ENCODE data around the gene CD81. TPM values are rescaled to one million over a fixed set of nuclear protein-coding genes. Genes with fewer than 3 reads are reported as not detected.

The CD81 gene
- total RNA-seq, 1 experiment from 2014 or later = 416 TPM

DNA sequence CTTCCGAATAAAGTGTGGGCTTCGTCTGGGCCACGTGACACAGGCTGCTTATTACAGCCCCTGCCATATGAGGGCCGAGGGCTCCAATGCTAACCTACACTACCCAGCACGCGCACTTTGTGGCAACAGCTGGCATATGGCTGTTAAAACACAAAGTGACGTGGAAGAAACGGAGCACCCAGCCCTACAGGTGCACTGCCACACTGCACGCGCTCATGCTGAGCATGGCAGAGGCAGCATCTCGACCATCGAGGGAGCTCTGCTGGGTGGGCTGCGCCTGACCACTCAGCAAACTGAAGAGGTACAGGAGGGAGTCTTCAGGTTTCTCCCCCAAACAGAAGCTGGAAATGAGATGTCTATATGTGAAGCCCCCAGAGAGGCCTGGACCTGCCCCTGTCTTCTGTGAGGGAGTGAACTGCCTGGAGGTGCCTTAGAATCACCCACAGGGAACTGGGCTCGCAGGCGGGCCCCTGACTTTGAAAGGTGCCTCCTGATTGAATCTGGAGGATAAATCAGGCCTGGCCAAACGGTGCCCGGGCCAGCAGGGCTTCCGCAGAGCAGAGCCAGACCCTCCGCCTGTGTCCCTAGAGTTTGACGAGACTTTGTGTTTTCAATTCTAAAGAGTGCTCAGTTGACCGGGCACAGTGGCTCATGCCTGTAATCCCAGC is 41.7 kb downstream of the CD81 start:
- ATAC-seq (no peak), DNase-seq (ENCODE audit: low read depth, low spot score) (no peak)
- ChIA-PET POLR2A (interaction anchor here (1.6 kb wide), 1 partner anchor 41 kb away, joined by 8 read pairs; no protein-coding TSS in a partner anchor), CTCF (interaction anchor here (0.6 to 6.3 kb wide), 17 partner anchors 10 to 233 kb away, joined by 3 to 102 read pairs (median 6); partner anchors contain the start of genes C11orf21, TSPAN32 and TSSC4)
- intact Hi-C loops (cut with micrococcal nuclease; ENCODE audit: unreplicated experiment) = loop anchor here (1.0 kb wide), 1 partner anchor 114 kb away; no protein-coding TSS in a partner anchor
- no peaks in the 10 kb centered on the region for H3K9me3 ChIP-seq (ENCODE audit: control insufficient read depth, insufficient read depth, low read depth, low read length)
- H3K27me3 ChIP-seq (ENCODE audit: control insufficient read depth, insufficient read depth, low read length) = no peaks in the 10 kb centered on the region
- no peak overlapping the region for H3K4me3 ChIP-seq (ENCODE audit: low read depth in 2 of 2, low read length in 2 of 2)
- no TSS peak for BruUV-seq (replicated peaks)
- in situ Hi-C loops (cut with HindIII; ENCODE audit: low pct_unique_long_range_greater_than_20kb, low sequenced_read_pairs) = no loop called here
- H3K27ac ChIP-seq (ENCODE audit: low read length) = no peak overlapping the region
- TF ChIP-seq SIN3A (IDR thresholded peaks at IDR 0.05; ENCODE audit: borderline replicate concordance, insufficient read depth, low read depth, low read length) (no peak), POLR2AphosphoS5 (IDR thresholded peaks at IDR 0.05; ENCODE audit: low read depth, low read length) (no peak), TCF7L2 (IDR thresholded peaks at IDR 0.05; ENCODE audit: low read depth, low read length) (no peak)
- TF ChIP-seq, protein P1, sequence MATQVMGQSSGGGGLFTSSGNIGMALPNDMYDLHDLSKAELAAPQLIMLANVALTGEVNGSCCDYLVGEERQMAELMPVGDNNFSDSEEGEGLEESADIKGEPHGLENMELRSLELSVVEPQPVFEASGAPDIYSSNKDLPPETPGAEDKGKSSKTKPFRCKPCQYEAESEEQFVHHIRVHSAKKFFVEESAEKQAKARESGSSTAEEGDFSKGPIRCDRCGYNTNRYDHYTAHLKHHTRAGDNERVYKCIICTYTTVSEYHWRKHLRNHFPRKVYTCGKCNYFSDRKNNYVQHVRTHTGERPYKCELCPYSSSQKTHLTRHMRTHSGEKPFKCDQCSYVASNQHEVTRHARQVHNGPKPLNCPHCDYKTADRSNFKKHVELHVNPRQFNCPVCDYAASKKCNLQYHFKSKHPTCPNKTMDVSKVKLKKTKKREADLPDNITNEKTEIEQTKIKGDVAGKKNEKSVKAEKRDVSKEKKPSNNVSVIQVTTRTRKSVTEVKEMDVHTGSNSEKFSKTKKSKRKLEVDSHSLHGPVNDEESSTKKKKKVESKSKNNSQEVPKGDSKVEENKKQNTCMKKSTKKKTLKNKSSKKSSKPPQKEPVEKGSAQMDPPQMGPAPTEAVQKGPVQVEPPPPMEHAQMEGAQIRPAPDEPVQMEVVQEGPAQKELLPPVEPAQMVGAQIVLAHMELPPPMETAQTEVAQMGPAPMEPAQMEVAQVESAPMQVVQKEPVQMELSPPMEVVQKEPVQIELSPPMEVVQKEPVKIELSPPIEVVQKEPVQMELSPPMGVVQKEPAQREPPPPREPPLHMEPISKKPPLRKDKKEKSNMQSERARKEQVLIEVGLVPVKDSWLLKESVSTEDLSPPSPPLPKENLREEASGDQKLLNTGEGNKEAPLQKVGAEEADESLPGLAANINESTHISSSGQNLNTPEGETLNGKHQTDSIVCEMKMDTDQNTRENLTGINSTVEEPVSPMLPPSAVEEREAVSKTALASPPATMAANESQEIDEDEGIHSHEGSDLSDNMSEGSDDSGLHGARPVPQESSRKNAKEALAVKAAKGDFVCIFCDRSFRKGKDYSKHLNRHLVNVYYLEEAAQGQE (IDR thresholded peaks at IDR 0.05; ENCODE audit: insufficient read depth in 1 of 2, low read depth in 2 of 2, low read length in 1 of 2) = no peak
- TF ChIP-seq, protein P2, sequence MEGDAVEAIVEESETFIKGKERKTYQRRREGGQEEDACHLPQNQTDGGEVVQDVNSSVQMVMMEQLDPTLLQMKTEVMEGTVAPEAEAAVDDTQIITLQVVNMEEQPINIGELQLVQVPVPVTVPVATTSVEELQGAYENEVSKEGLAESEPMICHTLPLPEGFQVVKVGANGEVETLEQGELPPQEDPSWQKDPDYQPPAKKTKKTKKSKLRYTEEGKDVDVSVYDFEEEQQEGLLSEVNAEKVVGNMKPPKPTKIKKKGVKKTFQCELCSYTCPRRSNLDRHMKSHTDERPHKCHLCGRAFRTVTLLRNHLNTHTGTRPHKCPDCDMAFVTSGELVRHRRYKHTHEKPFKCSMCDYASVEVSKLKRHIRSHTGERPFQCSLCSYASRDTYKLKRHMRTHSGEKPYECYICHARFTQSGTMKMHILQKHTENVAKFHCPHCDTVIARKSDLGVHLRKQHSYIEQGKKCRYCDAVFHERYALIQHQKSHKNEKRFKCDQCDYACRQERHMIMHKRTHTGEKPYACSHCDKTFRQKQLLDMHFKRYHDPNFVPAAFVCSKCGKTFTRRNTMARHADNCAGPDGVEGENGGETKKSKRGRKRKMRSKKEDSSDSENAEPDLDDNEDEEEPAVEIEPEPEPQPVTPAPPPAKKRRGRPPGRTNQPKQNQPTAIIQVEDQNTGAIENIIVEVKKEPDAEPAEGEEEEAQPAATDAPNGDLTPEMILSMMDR (IDR thresholded peaks at IDR 0.05) = no peak
- H3K36me3 ChIP-seq (ENCODE audit: control insufficient read depth, insufficient read depth, low read length) = no peaks in the 10 kb centered on the region
- peaks cover 7% of the 10 kb centered on the region; the same call in 1 of the 2 replicates for H3K4me1 ChIP-seq (ENCODE audit: control insufficient read depth, insufficient read depth, low read length)

DNA sequence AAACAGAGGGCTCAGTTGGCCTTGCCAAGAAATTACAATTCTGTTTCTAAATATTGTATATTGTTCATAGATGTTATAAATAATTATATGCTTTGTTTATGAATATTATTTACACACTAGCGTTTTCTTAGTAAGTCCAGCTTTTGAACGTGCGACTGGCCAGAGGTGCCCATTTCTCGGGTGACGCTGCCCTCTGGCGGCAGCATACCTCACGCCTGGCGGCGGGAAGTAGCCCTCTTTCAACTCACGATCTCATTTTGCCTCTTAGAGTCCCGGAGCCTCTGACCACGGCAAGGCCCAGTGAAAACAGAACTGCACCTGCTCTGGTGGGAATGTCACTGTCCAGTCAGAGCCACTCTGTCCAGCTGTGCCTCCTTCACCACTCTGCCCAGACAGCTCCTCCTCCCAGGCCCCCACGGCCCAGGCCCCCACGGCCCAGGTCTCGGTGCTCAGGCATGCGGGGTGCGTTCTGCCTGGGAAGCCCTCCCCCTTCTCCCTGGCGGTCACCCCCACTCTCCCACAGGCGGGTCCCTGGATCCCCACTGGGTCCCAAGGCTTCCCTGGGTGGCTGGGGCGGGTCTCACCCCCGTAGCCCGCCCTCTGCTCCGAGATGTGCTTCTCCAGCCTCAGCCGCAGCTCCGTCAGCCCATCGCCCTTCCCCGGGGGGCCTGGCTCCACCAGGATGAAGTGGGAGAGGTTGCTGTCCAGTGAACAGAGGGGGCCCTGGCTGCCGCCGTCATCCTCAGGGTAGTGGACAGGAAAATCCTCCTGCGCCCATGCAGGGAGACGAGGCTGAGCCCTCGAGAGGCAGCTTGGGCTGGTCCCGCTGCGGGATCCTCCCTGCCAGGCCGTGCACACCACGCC is 42.8 kb downstream of the CD81 start:
- DNase-seq (ENCODE audit: low read depth, low spot score) (peak; percentile 78), ATAC-seq (peak; percentile 74)
- peaks cover 7% of the 10 kb centered on the region; the same call in 1 of the 2 replicates for H3K4me1 ChIP-seq (ENCODE audit: control insufficient read depth, insufficient read depth, low read length)
- H3K4me3 ChIP-seq (ENCODE audit: low read depth in 2 of 2, low read length in 2 of 2) = peak overlapping the region in 1 of 2 experiments; percentile 42; a peak in 2 of 4 replicates
- CTCF ChIA-PET = interaction anchor here (0.6 to 6.3 kb wide), 22 partner anchors 11 to 676 kb away, joined by 3 to 102 read pairs (median 5); partner anchors contain the start of genes C11orf21, TSPAN32 and TSSC4
- in situ Hi-C loops (cut with HindIII; ENCODE audit: low pct_unique_long_range_greater_than_20kb, low sequenced_read_pairs) = no loop called here
- TF ChIP-seq, protein P2 (IDR thresholded peaks at IDR 0.05) = peak; percentile 97
- TF ChIP-seq POLR2AphosphoS5 (IDR thresholded peaks at IDR 0.05; ENCODE audit: low read depth, low read length) = no peak
- TF ChIP-seq TCF7L2 (IDR thresholded peaks at IDR 0.05; ENCODE audit: low read depth, low read length) = peak; percentile 42; the same call in 1 of the 2 replicates
- TF ChIP-seq, protein P1 (IDR thresholded peaks at IDR 0.05; ENCODE audit: insufficient read depth in 1 of 2, low read depth in 2 of 2, low read length in 1 of 2) = 0 out of 4 replicates have a peak, but pooled peaks of 1 of the 2 experiments have one; percentile 12
- no peak for TF ChIP-seq SIN3A (IDR thresholded peaks at IDR 0.05; ENCODE audit: borderline replicate concordance, insufficient read depth, low read depth, low read length)
- no peaks in the 10 kb centered on the region for H3K27me3 ChIP-seq (ENCODE audit: control insufficient read depth, insufficient read depth, low read length)
- no TSS peak for BruUV-seq (replicated peaks)
- H3K27ac ChIP-seq (ENCODE audit: low read length) = peak overlapping the region; percentile 23; the same call in 1 of the 2 replicates
- POLR2A ChIA-PET = interaction anchor here (1.6 kb wide), 1 partner anchor 42 kb away, joined by 8 read pairs; no protein-coding TSS in a partner anchor
- no peaks in the 10 kb centered on the region for H3K9me3 ChIP-seq (ENCODE audit: control insufficient read depth, insufficient read depth, low read depth, low read length)
- H3K36me3 ChIP-seq (ENCODE audit: control insufficient read depth, insufficient read depth, low read length) = no peaks in the 10 kb centered on the region
- intact Hi-C loops (cut with micrococcal nuclease; ENCODE audit: unreplicated experiment) = loop anchor here (1.0 to 2.0 kb wide), 3 partner anchors 20 to 221 kb away; partner anchors contain the start of gene TSSC4
